ENCODE data around the gene SETDB1.

Gene SETDB1

GRCh38 chr1:150974580-150975478 lies 48.7 kb downstream of the SETDB1 start, which contains the start of gene CERS2:
TSS of gene CERS2 (minus strand) at chr1:150974835. CDS start at chr1:150969090, 5,745 bp downstream.
- DNase-seq (ENCODE audit: low read depth in 2 of 2, low spot score in 1 of 2), result peak; percentile 39 to 50

- no peak for DNase-seq (ENCODE audit: low read depth in 2 of 2, low spot score in 1 of 2)
Observed at GRCh38 chr1:150976401-150976821, 50.2 kb downstream of the SETDB1 start.

DNA sequence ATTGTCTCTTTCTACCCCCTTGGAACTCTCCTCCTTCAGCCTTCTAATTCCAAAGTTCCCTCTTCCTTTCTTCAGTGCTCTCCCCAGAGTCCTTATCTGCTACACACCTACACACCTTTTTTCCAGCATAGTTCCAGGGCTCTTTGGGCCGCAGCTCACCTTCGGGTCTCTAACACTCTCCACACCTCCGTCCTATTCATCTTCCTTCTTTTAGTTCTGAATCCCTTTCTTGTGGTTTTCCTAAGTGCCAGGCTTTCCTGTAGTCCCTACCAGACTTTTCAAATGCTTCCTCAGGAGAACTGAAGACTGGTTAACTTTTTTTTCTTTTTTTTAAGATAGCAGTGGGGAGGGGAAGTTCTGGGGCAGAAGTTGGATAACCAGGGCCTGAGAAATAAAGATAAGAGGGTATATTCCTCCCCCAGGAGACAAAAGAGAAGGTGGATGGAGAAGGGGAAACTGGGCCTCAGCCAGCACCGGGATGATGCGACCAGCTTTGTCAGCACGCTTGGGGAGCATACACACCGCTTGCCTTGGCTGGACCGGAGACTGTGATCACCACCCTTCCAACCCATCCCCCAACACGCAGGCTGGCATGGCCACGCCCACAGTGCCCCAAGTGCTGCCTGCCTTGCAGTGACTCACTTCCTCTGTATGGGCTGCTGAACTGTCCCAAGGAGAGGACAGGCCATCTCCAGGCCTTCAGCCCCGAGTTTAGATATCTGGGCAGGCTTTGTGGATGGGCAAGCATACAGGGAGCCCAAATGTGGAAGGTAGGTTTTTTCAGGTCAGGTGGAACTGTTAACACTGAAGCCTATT lies 50.9 kb downstream of the SETDB1 start:
- DNase-seq (ENCODE audit: low read depth in 2 of 2, low spot score in 1 of 2), result peak in 1 of 2 donors; percentile 54

DNA sequence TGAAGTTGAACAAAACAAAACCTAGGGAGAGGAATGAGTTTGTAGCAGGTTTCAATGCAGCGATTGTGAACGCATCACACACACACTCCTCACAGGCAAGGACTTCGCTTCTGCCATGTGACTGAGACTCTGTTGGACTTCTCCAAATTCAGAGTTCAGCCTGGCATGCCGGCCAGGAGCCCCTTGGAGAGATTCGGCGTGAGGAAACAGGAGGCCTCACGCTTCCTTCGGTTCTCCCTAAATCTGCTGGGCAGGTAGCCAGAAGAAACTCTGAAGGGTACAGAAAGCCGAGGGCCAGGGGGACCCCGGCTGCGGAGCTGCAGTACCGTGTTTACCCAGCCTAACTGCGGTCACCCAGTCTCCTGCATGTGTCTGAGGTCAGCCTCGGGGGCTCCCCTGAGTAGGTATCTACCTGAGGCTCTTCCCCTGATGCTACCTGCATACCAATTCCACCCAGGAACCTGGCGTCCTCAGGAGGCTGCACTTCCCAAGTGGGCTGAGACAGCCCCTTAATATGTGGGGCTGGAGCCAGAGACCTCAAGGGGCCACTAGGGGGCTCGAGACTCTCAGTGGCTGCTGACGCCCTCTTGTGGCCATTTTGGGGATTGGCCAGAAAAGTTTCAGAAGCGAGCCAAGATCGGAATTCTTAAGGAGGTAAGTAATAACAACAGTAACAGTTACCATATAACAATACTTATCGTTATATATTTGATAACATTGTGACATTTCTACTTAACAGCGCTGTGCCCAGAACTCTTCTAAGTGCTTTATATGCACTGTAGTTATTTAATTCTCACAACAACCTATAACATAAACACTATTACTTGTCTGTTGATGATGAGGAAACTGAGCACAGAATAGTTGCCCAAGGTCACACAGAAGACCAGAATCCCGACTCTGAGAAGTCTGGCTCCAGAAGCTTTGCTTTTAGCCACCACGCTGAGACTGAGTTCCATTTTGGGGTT lies 53.2 kb downstream of the SETDB1 start:
- DNase-seq (ENCODE audit: low read depth in 2 of 2, low spot score in 1 of 2), result peak; percentile 78 to 79

- no peak for DNase-seq (ENCODE audit: low read depth in 2 of 2, low spot score in 1 of 2)
Observed at GRCh38 chr1:150981177-150981804, 55.1 kb downstream of the SETDB1 start.

- no peak for DNase-seq (ENCODE audit: low read depth in 2 of 2, low spot score in 1 of 2)
Observed at GRCh38 chr1:150981805-150982712, 55.9 kb downstream of the SETDB1 start, which contains the start of gene ANXA9. TSS of gene ANXA9 (plus strand) at chr1:150982292. CDS start at chr1:150983106, 814 bp downstream.

DNA sequence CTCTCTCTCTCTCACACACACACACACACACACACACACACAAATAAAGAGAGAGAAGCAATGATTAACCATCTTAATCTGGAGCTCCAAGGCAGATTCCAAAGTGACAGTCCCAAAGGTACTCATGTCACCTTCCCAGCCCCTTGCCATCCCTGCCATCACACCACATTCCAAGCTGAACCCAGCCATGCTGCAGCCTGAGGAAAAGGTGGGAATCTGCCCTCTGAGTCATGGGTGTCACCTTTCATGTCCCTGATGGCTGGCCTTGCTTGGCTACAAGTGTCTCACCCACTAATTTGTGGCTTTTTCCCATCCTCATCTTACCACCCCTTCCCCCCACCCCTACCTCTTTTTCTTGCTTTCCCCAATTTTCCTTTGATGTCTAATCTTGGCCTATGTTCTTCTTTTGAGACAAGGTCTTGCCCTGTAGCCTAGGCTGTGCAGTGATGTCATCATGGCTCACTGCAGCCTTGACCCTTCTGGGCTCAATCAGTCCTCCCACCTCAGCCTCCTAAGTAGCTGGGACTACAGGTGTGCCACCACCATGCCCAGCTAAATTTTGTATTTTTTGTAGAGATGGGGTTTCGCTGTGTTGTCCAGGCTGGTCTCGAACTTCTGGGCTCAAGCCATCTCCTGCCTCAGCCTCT lies 59.1 kb downstream of the SETDB1 start:
- DNase-seq (ENCODE audit: low read depth in 2 of 2, low spot score in 1 of 2), result no peak

- no peak for DNase-seq (ENCODE audit: low read depth in 2 of 2, low spot score in 1 of 2)
Observed at GRCh38 chr1:150987924-150988323, 61.8 kb downstream of the SETDB1 start.

DNA sequence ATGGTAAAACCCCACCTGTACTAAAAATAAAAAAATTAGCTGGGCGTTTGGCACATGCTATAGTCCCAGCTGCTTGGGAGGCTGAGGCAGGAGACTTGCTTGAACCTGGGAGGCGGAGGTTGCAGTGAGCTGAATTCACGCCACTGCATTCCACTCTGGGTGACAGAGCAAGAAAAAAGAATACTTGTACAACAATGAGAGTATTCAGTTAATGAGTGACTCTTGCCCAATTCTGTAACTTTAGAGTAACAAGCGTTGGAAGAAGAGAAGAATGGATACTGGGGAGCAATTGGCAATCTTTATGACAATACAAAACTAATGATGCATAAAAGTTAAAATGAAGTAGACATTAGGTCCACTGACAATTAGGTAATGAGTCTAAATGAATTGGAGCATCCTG lies 66.5 kb downstream of the SETDB1 start:
- DNase-seq (ENCODE audit: low read depth in 2 of 2, low spot score in 1 of 2), result no peak

GRCh38 chr1:150994248-150994647 lies 68.1 kb downstream of the SETDB1 start:
- no peak for DNase-seq (ENCODE audit: low read depth in 2 of 2, low spot score in 1 of 2)

DNA sequence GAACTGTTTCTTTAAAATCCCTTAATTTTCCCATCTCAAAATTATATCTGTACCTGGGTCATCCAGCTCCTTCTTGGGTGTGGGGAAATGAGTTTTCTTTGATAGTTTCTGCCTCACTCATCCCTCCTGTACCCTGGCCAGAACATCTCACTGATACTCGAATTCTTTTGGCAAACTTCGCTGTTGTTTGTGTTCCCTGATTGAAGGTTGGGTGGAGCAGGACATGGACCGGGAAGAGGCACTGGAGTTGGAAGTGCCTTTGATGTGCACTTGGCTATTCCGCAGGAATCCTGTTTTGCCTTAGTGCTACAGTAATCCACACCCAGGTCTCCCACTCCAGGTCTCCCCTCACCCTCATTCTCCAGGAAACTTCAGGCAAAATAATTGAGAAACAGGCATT lies 69.3 kb downstream of the SETDB1 start:
- DNase-seq (ENCODE audit: low read depth in 2 of 2, low spot score in 1 of 2), result no peak

DNA sequence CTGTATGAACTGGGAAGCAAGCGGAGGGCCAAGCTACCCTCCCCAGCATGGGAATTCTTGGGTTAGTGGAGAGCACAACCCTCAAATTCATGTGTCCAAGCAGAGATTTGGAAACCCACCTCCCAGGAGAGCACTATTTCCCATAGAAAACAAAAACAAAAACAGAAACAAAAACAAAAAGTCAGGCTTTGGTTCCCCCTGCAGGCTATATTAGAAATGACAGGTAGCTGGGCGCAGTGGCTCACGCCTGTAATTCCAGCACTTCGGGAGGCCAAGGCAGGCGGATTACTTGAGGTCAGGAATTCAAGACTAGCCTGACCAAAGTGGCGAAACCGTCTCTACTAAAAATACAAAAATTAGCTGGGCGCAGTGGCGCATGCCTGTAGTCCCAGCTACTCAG lies 69.7 kb downstream of the SETDB1 start:
- no peak for DNase-seq (ENCODE audit: low read depth in 2 of 2, low spot score in 1 of 2)

- DNase-seq (ENCODE audit: low read depth in 2 of 2, low spot score in 1 of 2), result no peak
Observed at GRCh38 chr1:150997126-150997872, 71.1 kb downstream of the SETDB1 start.

DNA sequence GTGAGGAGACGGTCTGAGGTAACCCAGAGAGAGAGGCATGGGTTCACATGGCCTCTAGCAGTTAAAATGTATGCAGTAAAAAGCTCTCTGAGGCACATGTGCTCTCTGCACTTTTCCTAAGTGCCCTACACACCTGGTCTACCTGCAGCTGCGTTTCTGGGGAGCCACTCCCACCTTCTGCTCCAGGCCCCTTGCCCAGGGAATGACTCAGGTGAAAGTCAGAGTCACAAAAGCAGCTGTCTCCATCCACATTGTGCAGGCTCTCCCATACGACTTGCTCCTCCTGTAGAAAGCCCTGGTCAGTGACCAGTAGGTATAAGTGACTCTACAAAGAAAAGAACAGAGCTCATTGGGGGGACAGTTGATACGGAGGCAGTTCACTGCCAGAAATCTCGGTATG lies 71.8 kb downstream of the SETDB1 start:
- DNase-seq (ENCODE audit: low read depth in 2 of 2, low spot score in 1 of 2), result no peak

GRCh38 chr1:150999051-150999674 lies 73.0 kb downstream of the SETDB1 start:
- DNase-seq (ENCODE audit: low read depth in 2 of 2, low spot score in 1 of 2), result no peak

DNA sequence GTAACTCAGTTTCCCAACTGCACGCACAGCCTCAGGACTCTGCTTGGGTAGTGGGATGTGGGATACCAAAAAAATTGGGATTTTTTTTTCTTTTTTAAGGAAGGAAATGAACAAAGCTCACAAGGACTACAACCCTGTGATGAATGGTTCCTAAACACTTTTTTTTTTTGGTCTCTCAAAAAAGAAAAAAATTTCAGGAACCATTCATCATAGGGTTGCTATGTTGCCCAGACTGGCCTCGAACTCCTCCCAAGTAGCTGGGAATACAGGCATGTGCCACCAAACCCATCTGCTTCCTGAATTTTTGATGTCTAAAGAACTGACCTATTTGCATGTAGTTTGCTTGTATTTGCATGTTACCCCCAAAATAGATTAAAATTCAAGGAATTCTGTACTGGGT lies 73.8 kb downstream of the SETDB1 start:
- DNase-seq (ENCODE audit: low read depth in 2 of 2, low spot score in 1 of 2), result no peak

DNA sequence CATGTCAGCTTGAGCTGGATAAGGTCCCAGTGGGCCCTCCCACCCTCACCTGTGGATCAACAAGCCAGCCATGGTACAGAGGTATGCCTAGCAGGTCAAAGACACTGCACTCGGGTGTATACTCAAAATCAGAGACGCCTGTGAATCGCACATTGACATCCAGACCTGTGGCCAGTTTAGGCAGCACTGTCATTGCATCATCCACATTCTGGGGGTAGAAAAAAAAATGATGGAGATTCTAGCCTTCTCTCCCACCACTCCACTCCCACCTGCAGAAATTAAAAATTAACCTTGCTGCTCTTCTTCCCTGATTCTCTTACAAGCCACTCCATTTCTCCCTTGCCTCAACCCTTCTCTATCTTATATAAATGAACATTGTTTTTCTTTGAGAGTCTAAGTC lies 74.2 kb downstream of the SETDB1 start:
- no peak for DNase-seq (ENCODE audit: low read depth in 2 of 2, low spot score in 1 of 2)

GRCh38 chr1:151001602-151002001 lies 75.4 kb downstream of the SETDB1 start:
- no peak for DNase-seq (ENCODE audit: low read depth in 2 of 2, low spot score in 1 of 2)

All from stimulated activated CD8-positive, alpha-beta memory T cell treated with anti-CD3 and anti-CD28 coated beads, Interleukin-4, amount 100 ng/mL, for 1 hour (primary cell).